Stimulated activated CD4-positive, alpha-beta T cell treated with anti-CD3 and anti-CD28 coated beads, TNF-alpha, amount 100 ng/mL, for 48 hours (primary cell): ENCODE results near the gene NPAS2.

Experiments
- DNase-seq, 3 donors: peaks; one replicate each; pipeline ENCODE4 v3.0.0-alpha.2; 2020; ENCODE audit warnings: low read depth in 3 of 3

Gene NPAS2

GRCh38 chr2:100821911-100822265, 1.9 kb downstream of the NPAS2 start:
- no peak for DNase-seq

- DNase-seq = no peak
Observed at GRCh38 chr2:100822587-100823248, 2.8 kb downstream of the NPAS2 start.

- no peak for DNase-seq
Observed at GRCh38 chr2:100823665-100824438, 3.9 kb downstream of the NPAS2 start.

GRCh38 chr2:100824842-100825241, 4.9 kb downstream of the NPAS2 start:
- no peak for DNase-seq

GRCh38 chr2:100826494-100826893, 6.6 kb downstream of the NPAS2 start:
- no peak for DNase-seq

- DNase-seq = no peak
Observed at GRCh38 chr2:100831158-100831750, 11.3 kb downstream of the NPAS2 start.

GRCh38 chr2:100831831-100832230, 11.9 kb downstream of the NPAS2 start:
- no peak for DNase-seq

GRCh38 chr2:100832885-100833284, 12.9 kb downstream of the NPAS2 start:
- DNase-seq = no peak

- DNase-seq = no peak
Observed at GRCh38 chr2:100833331-100833730, 13.4 kb downstream of the NPAS2 start.

- no peak for DNase-seq
Observed at GRCh38 chr2:100834221-100834620, 14.3 kb downstream of the NPAS2 start.

GRCh38 chr2:100835006-100835659, 15.2 kb downstream of the NPAS2 start:
- no peak for DNase-seq

- no peak for DNase-seq
Observed at GRCh38 chr2:100840519-100840918, 20.6 kb downstream of the NPAS2 start.

GRCh38 chr2:100842241-100842922, 22.4 kb downstream of the NPAS2 start:
- DNase-seq = no peak

- no peak for DNase-seq
Observed at GRCh38 chr2:100844514-100844913, 24.6 kb downstream of the NPAS2 start.

GRCh38 chr2:100845141-100845991, 25.4 kb downstream of the NPAS2 start:
- no peak for DNase-seq

- no peak for DNase-seq
Observed at GRCh38 chr2:100846716-100847115, 26.8 kb downstream of the NPAS2 start.

- DNase-seq = no peak
Observed at GRCh38 chr2:100852447-100852846, 32.5 kb downstream of the NPAS2 start.

GRCh38 chr2:100852999-100853908, 33.3 kb downstream of the NPAS2 start:
- DNase-seq = no peak

GRCh38 chr2:100853909-100854810, 34.2 kb downstream of the NPAS2 start:
- DNase-seq = no peak
